ENCODE data around the gene EPRS1. TPM values are rescaled to one million over a fixed set of nuclear protein-coding genes. Genes with fewer than 3 reads are reported as not detected.
A peak's percentile ranks its signal among the peaks of the same experiment; 100 is the strongest.

Gene EPRS1
- total and polyA plus RNA-seq, 9 of the 15 experiments (the other 6 are each of a cell fraction or from before 2014, with no cell fraction given): 129 to 291 (median 248) TPM

- TF ChIP-seq CHD7 (IDR thresholded peaks at IDR 0.05; ENCODE audit: low read depth, low read length) (no peak), ZKSCAN8 (CRISPR knock-in tag; IDR thresholded peaks at IDR 0.05) (no peak), KAT2B (IDR thresholded peaks at IDR 0.05; ENCODE audit: low read depth, low read length) (no peak), JUNB (CRISPR knock-in tag; conservative IDR thresholded peaks at IDR 0.05) (peak; percentile 67)
These were observed 21.2 kb upstream of the EPRS1 start (continued) for GRCh38 chr1:220067269-220068204.
